HG02588 (cell line): ENCODE results near the gene EFNB1.
"Not testable (repeated sequence)": the region's sequence is repeated elsewhere in the genome, so short reads cannot be mapped to it uniquely, and the experiment has no call there.

Experiments used
- ATAC-seq: cut with Tn5 transposase; IDR thresholded peaks from one replicate; pipeline ENCODE4 v1.9.1; 2021; ENCODE audit warnings: mild to moderate bottlenecking, moderate library complexity; ENCODE audit not compliant: unreplicated experiment

Gene EFNB1

GRCh38 chrX:68828740-68829581 is at the start of gene EFNB1:
TSS of gene EFNB1 (plus strand) at chrX:68829021. CDS start at chrX:68829777, 756 bp downstream.
- peak; percentile 94 for ATAC-seq

- not testable (repeated sequence) for ATAC-seq
Measured at GRCh38 chrX:68781295-68781694, 47.5 kb upstream of the EFNB1 start.

- ATAC-seq = no peak
Measured at GRCh38 chrX:68784816-68785215, 44.0 kb upstream of the EFNB1 start.

- ATAC-seq = not testable (repeated sequence)
Measured at GRCh38 chrX:68786581-68786980, 42.2 kb upstream of the EFNB1 start.

GRCh38 chrX:68789966-68790365 is 38.9 kb upstream of the EFNB1 start:
- ATAC-seq = no peak

- no peak for ATAC-seq
Measured at GRCh38 chrX:68792083-68792482, 36.7 kb upstream of the EFNB1 start.

- ATAC-seq = no peak
Measured at GRCh38 chrX:68794461-68794860, 34.4 kb upstream of the EFNB1 start.

- ATAC-seq = no peak
Measured at GRCh38 chrX:68795741-68796140, 33.1 kb upstream of the EFNB1 start.

GRCh38 chrX:68798400-68798799 is 30.4 kb upstream of the EFNB1 start:
- ATAC-seq = not testable (repeated sequence)

- ATAC-seq = no peak
Measured at GRCh38 chrX:68801737-68802290, 27.0 kb upstream of the EFNB1 start.

GRCh38 chrX:68807818-68808217 is 21.0 kb upstream of the EFNB1 start:
- ATAC-seq = no peak

- ATAC-seq = no peak
Measured at GRCh38 chrX:68808686-68809357, 20.0 kb upstream of the EFNB1 start.

GRCh38 chrX:68820476-68821110 is 8.2 kb upstream of the EFNB1 start:
- ATAC-seq = no peak

GRCh38 chrX:68821616-68822015 is 7.2 kb upstream of the EFNB1 start:
- no peak for ATAC-seq

GRCh38 chrX:68822641-68823410 is 6.0 kb upstream of the EFNB1 start:
- ATAC-seq = no peak

- no peak for ATAC-seq
Measured at GRCh38 chrX:68823413-68824151, 5.2 kb upstream of the EFNB1 start.

GRCh38 chrX:68824152-68824433 is 4.7 kb upstream of the EFNB1 start:
- ATAC-seq = no peak

GRCh38 chrX:68824565-68825125 is 4.2 kb upstream of the EFNB1 start:
- no peak for ATAC-seq

- no peak for ATAC-seq
Measured at GRCh38 chrX:68826113-68826980, 2.5 kb upstream of the EFNB1 start.
